Ishikawa (cell line): ENCODE data around the gene GOSR2.

Experiments
- CEBPB ChIP-seq: IDR thresholded peaks from 2 replicates; pipeline ENCODE4 v1.6.1; 2012
- CREB1 ChIP-seq: IDR thresholded peaks from 2 replicates; pipeline ENCODE4 v1.6.1; 2012; ENCODE audit warnings: low read depth
- EGR1 ChIP-seq: IDR thresholded peaks from 2 replicates; pipeline ENCODE4 v1.6.1; 2012
- EP300 ChIP-seq: IDR thresholded peaks from 2 replicates; pipeline ENCODE4 v1.6.1; 2012; ENCODE audit warnings: borderline replicate concordance
- FOXM1 ChIP-seq: IDR thresholded peaks from 2 replicates; pipeline ENCODE4 v1.6.1; 2012; ENCODE audit warnings: low read depth, borderline replicate concordance
- NFIC ChIP-seq: IDR thresholded peaks from 2 replicates; pipeline ENCODE4 v1.6.1; 2012
- RAD21 ChIP-seq: IDR thresholded peaks from 2 replicates; pipeline ENCODE4 v1.6.1; 2012; ENCODE audit warnings: low read depth
- TAF1 ChIP-seq: IDR thresholded peaks from 2 replicates; pipeline ENCODE4 v1.6.1; 2012; ENCODE audit warnings: low read depth, mild to moderate bottlenecking
- TCF12 ChIP-seq: IDR thresholded peaks from 2 replicates; pipeline ENCODE4 v1.6.1; 2012; ENCODE audit warnings: low read depth
- TEAD4 ChIP-seq: IDR thresholded peaks from 2 replicates; pipeline ENCODE4 v1.6.1; 2012
- YY1 ChIP-seq: IDR thresholded peaks from 2 replicates; pipeline ENCODE4 v1.6.1; 2012; ENCODE audit warnings: low read depth
- ZBTB7A ChIP-seq: IDR thresholded peaks from 2 replicates; pipeline ENCODE4 v1.6.1; 2012; ENCODE audit warnings: low read depth
- TF ChIP-seq, protein P1 (sequence below): IDR thresholded peaks from 2 replicates; pipeline ENCODE4 v1.6.1; 2012; ENCODE audit warnings: low read depth, mild to moderate bottlenecking
- TF ChIP-seq, protein P2 (sequence below): IDR thresholded peaks from 2 replicates; pipeline ENCODE4 v1.6.1; 2012
- TF ChIP-seq, protein P3 (sequence below): IDR thresholded peaks from 2 replicates; pipeline ENCODE4 v1.6.1; 2012

The GOSR2 gene

DNA sequence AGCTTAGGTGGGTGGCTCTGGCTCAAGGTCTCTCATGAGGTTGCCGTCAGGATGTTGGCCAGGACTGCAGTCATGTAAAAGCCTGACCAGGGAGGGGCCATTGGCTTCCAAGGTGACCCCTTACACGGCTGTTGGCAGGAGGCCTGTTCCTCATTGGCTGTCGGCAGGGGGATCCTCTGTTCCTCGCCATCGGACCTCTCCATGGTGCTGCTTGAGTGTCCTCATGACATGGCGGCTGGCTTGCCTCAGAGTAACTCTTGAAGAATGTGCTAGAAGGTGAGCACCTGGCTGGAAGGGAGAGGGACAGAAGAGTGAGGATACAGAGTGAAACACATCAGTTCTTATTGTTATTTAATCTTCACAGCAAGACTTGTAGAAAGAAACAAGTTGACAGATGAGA, 60.8 kb downstream of the GOSR2 start:
- TF ChIP-seq YY1 (peak; percentile 55), CEBPB (no peak)
- TF ChIP-seq, protein P1, sequence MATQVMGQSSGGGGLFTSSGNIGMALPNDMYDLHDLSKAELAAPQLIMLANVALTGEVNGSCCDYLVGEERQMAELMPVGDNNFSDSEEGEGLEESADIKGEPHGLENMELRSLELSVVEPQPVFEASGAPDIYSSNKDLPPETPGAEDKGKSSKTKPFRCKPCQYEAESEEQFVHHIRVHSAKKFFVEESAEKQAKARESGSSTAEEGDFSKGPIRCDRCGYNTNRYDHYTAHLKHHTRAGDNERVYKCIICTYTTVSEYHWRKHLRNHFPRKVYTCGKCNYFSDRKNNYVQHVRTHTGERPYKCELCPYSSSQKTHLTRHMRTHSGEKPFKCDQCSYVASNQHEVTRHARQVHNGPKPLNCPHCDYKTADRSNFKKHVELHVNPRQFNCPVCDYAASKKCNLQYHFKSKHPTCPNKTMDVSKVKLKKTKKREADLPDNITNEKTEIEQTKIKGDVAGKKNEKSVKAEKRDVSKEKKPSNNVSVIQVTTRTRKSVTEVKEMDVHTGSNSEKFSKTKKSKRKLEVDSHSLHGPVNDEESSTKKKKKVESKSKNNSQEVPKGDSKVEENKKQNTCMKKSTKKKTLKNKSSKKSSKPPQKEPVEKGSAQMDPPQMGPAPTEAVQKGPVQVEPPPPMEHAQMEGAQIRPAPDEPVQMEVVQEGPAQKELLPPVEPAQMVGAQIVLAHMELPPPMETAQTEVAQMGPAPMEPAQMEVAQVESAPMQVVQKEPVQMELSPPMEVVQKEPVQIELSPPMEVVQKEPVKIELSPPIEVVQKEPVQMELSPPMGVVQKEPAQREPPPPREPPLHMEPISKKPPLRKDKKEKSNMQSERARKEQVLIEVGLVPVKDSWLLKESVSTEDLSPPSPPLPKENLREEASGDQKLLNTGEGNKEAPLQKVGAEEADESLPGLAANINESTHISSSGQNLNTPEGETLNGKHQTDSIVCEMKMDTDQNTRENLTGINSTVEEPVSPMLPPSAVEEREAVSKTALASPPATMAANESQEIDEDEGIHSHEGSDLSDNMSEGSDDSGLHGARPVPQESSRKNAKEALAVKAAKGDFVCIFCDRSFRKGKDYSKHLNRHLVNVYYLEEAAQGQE = peak; percentile 79

DNA sequence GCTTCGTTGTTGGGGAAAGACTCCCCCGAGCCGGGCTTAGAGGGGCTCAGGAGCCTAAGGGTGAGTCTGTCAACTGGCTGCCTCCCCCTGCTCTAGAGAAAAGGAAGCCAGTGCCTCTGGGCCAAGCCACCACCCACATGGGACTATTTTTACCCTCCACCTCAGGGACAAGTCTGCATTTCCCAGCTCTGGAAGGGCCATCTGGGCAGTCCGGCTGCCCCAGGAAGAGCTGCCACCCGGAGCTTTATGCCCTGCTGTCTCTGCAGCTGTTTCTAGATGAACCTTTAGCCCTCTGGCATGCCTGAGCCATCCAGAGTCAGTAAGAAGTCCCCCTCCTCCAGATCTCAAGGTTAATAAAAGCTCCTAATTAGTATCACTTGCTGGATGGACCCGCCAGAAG, 61.4 kb downstream of the GOSR2 start:
- no peak for TF ChIP-seq ZBTB7A
- TF ChIP-seq CREB1 = no peak
- no peak for TF ChIP-seq EGR1
- TF ChIP-seq TCF12 = no peak
- no peak for TF ChIP-seq EP300
- TF ChIP-seq RAD21 = no peak
- no peak for TF ChIP-seq CEBPB
- TF ChIP-seq, protein P1 = no peak
- TF ChIP-seq TAF1 = no peak
- no peak for TF ChIP-seq NFIC
- TF ChIP-seq, protein P2, sequence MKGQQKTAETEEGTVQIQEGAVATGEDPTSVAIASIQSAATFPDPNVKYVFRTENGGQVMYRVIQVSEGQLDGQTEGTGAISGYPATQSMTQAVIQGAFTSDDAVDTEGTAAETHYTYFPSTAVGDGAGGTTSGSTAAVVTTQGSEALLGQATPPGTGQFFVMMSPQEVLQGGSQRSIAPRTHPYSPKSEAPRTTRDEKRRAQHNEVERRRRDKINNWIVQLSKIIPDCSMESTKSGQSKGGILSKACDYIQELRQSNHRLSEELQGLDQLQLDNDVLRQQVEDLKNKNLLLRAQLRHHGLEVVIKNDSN = no peak

DNA sequence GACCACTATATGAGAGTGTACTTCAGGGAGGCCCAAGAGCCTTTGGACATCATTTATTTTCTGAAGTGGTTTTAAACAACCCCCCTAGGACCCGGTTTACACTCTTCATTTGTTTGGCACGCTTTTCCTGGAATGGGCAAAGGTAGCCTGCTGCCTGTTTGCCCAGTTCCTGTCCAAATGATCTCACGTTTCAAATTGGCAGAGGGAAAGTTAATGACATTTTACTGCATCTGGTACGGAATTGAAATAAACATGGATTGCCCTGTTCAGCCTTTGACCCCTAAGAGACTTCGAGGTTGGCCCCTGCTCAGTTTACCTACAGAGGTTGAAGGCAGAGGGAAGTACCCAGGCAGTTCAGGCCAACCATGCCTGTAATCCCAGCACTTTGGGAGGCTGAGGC, 61.9 kb downstream of the GOSR2 start:
- TF ChIP-seq RAD21 = no peak
- TF ChIP-seq TAF1 = no peak
- TF ChIP-seq, protein P3, sequence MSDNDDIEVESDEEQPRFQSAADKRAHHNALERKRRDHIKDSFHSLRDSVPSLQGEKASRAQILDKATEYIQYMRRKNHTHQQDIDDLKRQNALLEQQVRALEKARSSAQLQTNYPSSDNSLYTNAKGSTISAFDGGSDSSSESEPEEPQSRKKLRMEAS = no peak
- no peak for TF ChIP-seq FOXM1
- TF ChIP-seq EP300 = no peak
- no peak for TF ChIP-seq TEAD4
- TF ChIP-seq TCF12 = no peak
- TF ChIP-seq, protein P1 = no peak
- no peak for TF ChIP-seq CEBPB
- no peak for TF ChIP-seq EGR1

DNA sequence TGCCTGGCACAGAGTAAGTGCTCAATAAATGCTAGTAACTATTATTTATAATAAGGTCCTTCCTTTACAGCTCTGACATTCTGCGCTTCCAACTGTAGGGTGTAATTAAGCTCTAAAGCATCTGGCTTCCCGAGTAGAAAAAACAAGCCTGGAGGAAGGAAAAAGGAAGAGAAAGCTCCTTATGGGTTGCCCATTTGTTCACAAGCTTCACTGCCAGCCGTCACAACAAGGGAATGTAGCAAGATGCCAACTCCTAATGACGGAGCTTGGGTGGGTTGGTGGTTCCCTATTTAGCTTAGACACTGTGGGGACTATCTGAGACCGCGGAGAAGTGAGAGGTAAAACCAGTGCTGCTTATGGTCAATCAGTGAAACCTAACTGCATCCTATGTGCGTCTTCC, 63.4 kb downstream of the GOSR2 start:
- TF ChIP-seq, protein P3 = no peak
- TF ChIP-seq ZBTB7A (no peak), RAD21 (no peak), TCF12 (no peak), CEBPB (no peak), TAF1 (no peak), FOXM1 (no peak), TEAD4 (no peak), CREB1 (no peak), EGR1 (no peak), YY1 (no peak), NFIC (no peak)
- TF ChIP-seq, protein P2 = no peak

DNA sequence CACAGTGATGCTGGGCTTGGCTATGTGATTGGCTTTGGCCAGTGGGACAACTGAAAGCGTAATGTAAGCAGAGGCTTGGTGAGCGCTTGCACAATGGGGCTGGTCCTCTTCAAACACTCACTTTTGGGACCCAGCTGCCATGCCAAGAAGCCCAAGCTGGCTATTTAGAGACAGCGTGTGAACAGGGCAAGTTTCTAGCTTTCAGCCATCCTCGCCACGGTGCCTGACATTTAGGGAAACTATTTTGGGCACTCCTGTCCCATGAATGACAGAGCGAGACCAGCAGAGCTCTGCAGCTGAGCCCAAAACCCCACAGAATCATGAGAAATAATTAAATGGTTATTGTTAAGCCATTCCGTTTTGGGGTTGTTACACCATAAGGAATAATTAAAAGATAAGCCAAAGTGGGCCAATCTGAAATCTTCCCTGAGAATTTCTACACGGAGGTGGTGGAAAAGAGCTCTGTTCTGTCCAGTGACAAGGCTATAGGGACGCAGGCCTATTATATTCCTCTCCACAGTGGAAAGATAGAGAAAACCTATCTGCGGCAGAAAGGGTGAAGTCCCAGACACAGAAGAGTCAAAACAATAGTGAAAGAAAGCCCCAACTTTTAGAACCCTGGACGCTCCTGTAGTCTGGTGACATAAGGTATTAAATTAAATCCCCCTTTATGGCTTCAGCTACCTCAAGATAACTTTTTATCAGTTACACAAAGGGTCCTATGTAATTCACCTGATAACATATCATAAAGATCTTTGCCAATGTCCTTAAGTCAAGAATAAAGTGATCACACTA, 66.9 kb downstream of the GOSR2 start:
- no peak for TF ChIP-seq TCF12
- TF ChIP-seq EP300 = no peak
- no peak for TF ChIP-seq CREB1
- TF ChIP-seq EGR1 = no peak
- TF ChIP-seq, protein P3 = no peak
- no peak for TF ChIP-seq TEAD4
- no peak for TF ChIP-seq TAF1
- TF ChIP-seq, protein P2 = no peak
- TF ChIP-seq NFIC = no peak
- TF ChIP-seq YY1 = no peak
- TF ChIP-seq, protein P1 = no peak
- TF ChIP-seq FOXM1 = no peak
- no peak for TF ChIP-seq ZBTB7A
- TF ChIP-seq RAD21 = no peak
- no peak for TF ChIP-seq CEBPB
